HEK293 (cell line): ENCODE measurements around the gene WRAP73.

Experiments used
- GFI1B ChIP-seq: fragments of 450-650 bp; formaldehyde crosslinking; IDR thresholded peaks from 2 replicates; pipeline ENCODE4 v1.5.1; 2016; ENCODE audit warnings: missing biosample characterization, missing genetic modification characterization
- GLIS1 ChIP-seq: fragments of 450-650 bp; formaldehyde crosslinking; IDR thresholded peaks from 2 replicates; pipeline ENCODE4 v1.5.1; 2016; ENCODE audit warnings: missing biosample characterization, missing genetic modification characterization
- INSM2 ChIP-seq: fragments of 450-650 bp; formaldehyde crosslinking; IDR thresholded peaks from 2 replicates; pipeline ENCODE4 v1.5.1; 2016; ENCODE audit warnings: missing biosample characterization, missing genetic modification characterization
- KLF10 ChIP-seq: fragments of 450-650 bp; IDR thresholded peaks from 2 replicates; pipeline ENCODE4 v1.5.1; 2018; ENCODE audit warnings: missing biosample characterization, mild to moderate bottlenecking, missing genetic modification characterization
- MEIS1 ChIP-seq: sonication (generic); formaldehyde crosslinking; IDR thresholded peaks from 2 replicates; pipeline ENCODE4 v1.8.1; 2022; ENCODE audit warnings: missing genetic modification reagents, mild to moderate bottlenecking, borderline replicate concordance
- OVOL3 ChIP-seq: fragments of 450-650 bp; formaldehyde crosslinking; IDR thresholded peaks from 2 replicates; pipeline ENCODE4 v1.5.1; 2016; ENCODE audit warnings: missing biosample characterization, missing genetic modification characterization
- PRDM10 ChIP-seq: fragments of 450-650 bp; formaldehyde crosslinking; IDR thresholded peaks from 2 replicates; pipeline ENCODE4 v1.5.1; 2016; ENCODE audit warnings: missing biosample characterization, missing genetic modification characterization
- PRDM4 ChIP-seq: fragments of 450-650 bp; formaldehyde crosslinking; IDR thresholded peaks from 2 replicates; pipeline ENCODE4 v1.5.1; 2017; ENCODE audit warnings: missing biosample characterization, missing genetic modification characterization
- SP2 ChIP-seq: fragments of 450-650 bp; formaldehyde crosslinking; IDR thresholded peaks from 2 replicates; pipeline ENCODE4 v1.5.1; 2016; ENCODE audit warnings: missing biosample characterization, missing genetic modification characterization
- YY1 ChIP-seq: fragments of 450-650 bp; formaldehyde crosslinking; IDR thresholded peaks from 2 replicates; pipeline ENCODE4 v1.5.1; 2018; ENCODE audit warnings: missing biosample characterization, missing genetic modification characterization
- ZBTB7A ChIP-seq: fragments of 450-650 bp; formaldehyde crosslinking; IDR thresholded peaks from 2 replicates; pipeline ENCODE4 v1.5.1; 2016; ENCODE audit warnings: low read depth, missing biosample characterization, missing genetic modification characterization
- ZIC2 ChIP-seq: fragments of 450-650 bp; formaldehyde crosslinking; IDR thresholded peaks from 2 replicates; pipeline ENCODE4 v1.5.1; 2016; ENCODE audit warnings: missing biosample characterization, missing genetic modification characterization
- ZNF280D ChIP-seq: fragments of 450-650 bp; formaldehyde crosslinking; IDR thresholded peaks from 2 replicates; pipeline ENCODE4 v1.5.1; 2016; ENCODE audit warnings: missing biosample characterization, missing genetic modification characterization
- ZNF335 ChIP-seq: fragments of 450-650 bp; formaldehyde crosslinking; conservative IDR thresholded peaks from 2 replicates; pipeline ENCODE4 v1.5.1; 2016; ENCODE audit warnings: missing biosample characterization, missing genetic modification characterization
- ZNF394 ChIP-seq: fragments of 450-650 bp; formaldehyde crosslinking; IDR thresholded peaks from 2 replicates; pipeline ENCODE4 v1.5.1; 2016; ENCODE audit warnings: missing biosample characterization, missing genetic modification characterization, mild to moderate bottlenecking, moderate library complexity, borderline replicate concordance
- ZNF529 ChIP-seq: fragments of 450-650 bp; formaldehyde crosslinking; IDR thresholded peaks from 2 replicates; pipeline ENCODE4 v1.5.1; 2017; ENCODE audit warnings: missing genetic modification characterization, missing biosample characterization; ENCODE audit not compliant: insufficient replicate concordance
- ZNF544 ChIP-seq: fragments of 450-650 bp; formaldehyde crosslinking; IDR thresholded peaks from 2 replicates; pipeline ENCODE4 v1.5.0; 2017; ENCODE audit warnings: missing biosample characterization, missing genetic modification characterization
- ZNF621 ChIP-seq: fragments of 450-650 bp; formaldehyde crosslinking; IDR thresholded peaks from 2 replicates; pipeline ENCODE4 v1.5.1; 2017; ENCODE audit warnings: missing biosample characterization, missing genetic modification characterization
- ZNF660 ChIP-seq: fragments of 450-650 bp; IDR thresholded peaks from 2 replicates; pipeline ENCODE4 v1.5.1; 2018; ENCODE audit warnings: missing biosample characterization, mild to moderate bottlenecking, missing genetic modification characterization

Gene WRAP73

GRCh38 chr1:3690282-3691065 is 40.6 kb upstream of the WRAP73 start (continued):
- TF ChIP-seq PRDM4 (tag by site-specific recombination) (no peak), ZNF280D (tag by site-specific recombination) (no peak), ZNF529 (tag by site-specific recombination) (no peak), ZNF335 (tag by site-specific recombination) (no peak), SP2 (tag by site-specific recombination) (no peak), ZNF621 (tag by site-specific recombination) (no peak), KLF10 (peak; percentile 19; the same call in 1 of the 2 replicates), GLIS1 (peak; percentile 9; the same call in 1 of the 2 replicates), ZNF660 (tag by site-specific recombination) (no peak), YY1 (0 out of 2 replicates have a peak, but pooled peaks have one; percentile 27), OVOL3 (tag by site-specific recombination) (no peak), PRDM10 (tag by site-specific recombination) (peak; percentile 98), ZNF394 (no peak), ZIC2 (tag by site-specific recombination) (peak; percentile 48), MEIS1 (no peak), ZBTB7A (no peak; the same call in 1 of the 2 replicates), INSM2 (0 out of 2 replicates have a peak, but pooled peaks have one; percentile 51), ZNF544 (tag by site-specific recombination) (no peak), GFI1B (tag by site-specific recombination) (no peak)
